Measurements from ENCODE around the gene ZKSCAN2.

DNA sequence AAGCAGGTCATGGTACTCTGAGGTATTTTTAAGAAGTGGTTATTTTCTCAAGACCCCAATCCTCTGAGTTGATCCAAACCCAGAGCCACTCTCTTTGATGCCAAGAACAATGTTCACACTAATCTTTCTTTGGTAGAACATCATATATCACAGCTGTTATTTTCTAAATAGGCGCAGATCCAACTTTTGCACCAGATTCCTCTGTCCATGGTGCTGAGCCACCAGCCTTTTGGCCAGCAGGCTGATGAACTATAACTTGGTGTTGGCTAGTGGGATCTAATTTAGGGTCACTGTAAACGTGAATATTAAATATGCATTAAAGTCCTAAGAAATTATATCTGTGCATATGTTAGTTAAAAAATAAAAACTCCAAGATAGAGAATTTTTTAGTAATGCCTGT lies 7.0 kb upstream of the ZKSCAN2 start:
- TF ChIP-seq CTCF (optimal IDR thresholded peaks at IDR 0.05 in 1 of 3, IDR thresholded peaks at IDR 0.05 in 1 of 3, conservative IDR thresholded peaks at IDR 0.05 in 1 of 3; ENCODE audit: extremely low read depth in 1 of 3, insufficient read depth in 2 of 3, low read length in 3 of 3): no peak
- no peak for TF ChIP-seq EZH2 (IDR thresholded peaks at IDR 0.05; ENCODE audit: low read length)

All from keratinocyte (primary cell).